Astrocyte (in vitro differentiated cells and primary cell): ENCODE measurements around the gene SUGCT.

Experiments used
- CTCF ChIP-seq: IDR thresholded peaks from 2 replicates; pipeline ENCODE4 v1.5.1; 2011; ENCODE audit warnings: low read depth, mild to moderate bottlenecking, inconsistent platforms, low read length, moderate library complexity; ENCODE audit not compliant: insufficient read depth
- EZH2 ChIP-seq: IDR thresholded peaks from 2 replicates; pipeline ENCODE4 v1.6.1; 2012; ENCODE audit warnings: mild to moderate bottlenecking, low read length, inconsistent platforms; ENCODE audit not compliant: insufficient read depth

GRCh38 chr7:40327873-40328272 lies 193.1 kb downstream of the SUGCT start:
- TF ChIP-seq CTCF (no peak), EZH2 (no peak)
